Endothelial cell of umbilical vein (primary cell): Measurements from ENCODE around the gene RELT. TPM values are rescaled to one million over a fixed set of nuclear protein-coding genes. Genes with fewer than 3 reads are reported as not detected.

ENCODE experiments used
- BruUV-seq: library from RNA; stranded (reverse); fragments of 400-500 nt; replicated peaks from 2 replicates; lab custom pipeline; 2021; lab: Mats Ljungman, UMichigan
- CTCF ChIA-PET: fragments of 300-600, 350-600 bp; sonication (Branson Sonifier 250); formaldehyde crosslinking; loops from one replicate; lab custom pipeline; 2021; ENCODE audit warnings: antibody characterized with exemption, inconsistent platforms; lab: Charles Lee
- POLR2A ChIA-PET: fragments of 300-600, 350-600 bp; sonication (Branson Sonifier 250); formaldehyde crosslinking; loops from one replicate; lab custom pipeline; 2021; ENCODE audit warnings: antibody characterized with exemption, inconsistent platforms; lab: Charles Lee
- DNase-seq: peaks from one replicate; pipeline ENCODE4 v3.0.0-alpha.2; 2011; ENCODE audit warnings: low read depth, low spot score
- FAIRE-seq: peaks from 2 replicates; lab custom pipeline; 2011; peaks lifted over from hg19 to GRCh38; lab: Jason Lieb, UNC
- H2AFZ ChIP-seq: 2 replicates; pipeline ENCODE4 v1.6.0; 2012; ENCODE audit warnings: low read depth, low read length, control low read depth, inconsistent platforms
- H3K27ac ChIP-seq: 2 replicates; pipeline ENCODE4 v1.5.1; 2011; ENCODE audit warnings: low read depth, mild to moderate bottlenecking, control low read depth, low read length, moderate library complexity; ENCODE audit not compliant: insufficient read depth
- H3K27me3 ChIP-seq, 2 experiments: 2 replicates each; pipeline versions ENCODE4 v1.6.0 to v1.6.1; 2011; ENCODE audit warnings: low read length in 2 of 2, mixed read lengths in 1 of 2; ENCODE audit not compliant: control insufficient read depth in 2 of 2, insufficient read depth in 2 of 2
- H3K36me3 ChIP-seq, 2 experiments: 2 replicates in 1 of 2; 3 replicates in 1 of 2; pipeline ENCODE4 v1.5.1; 2011; ENCODE audit warnings: low read length in 2 of 2, mild to moderate bottlenecking in 1 of 2, moderate library complexity in 1 of 2; ENCODE audit not compliant: control insufficient read depth in 2 of 2, insufficient read depth in 2 of 2; ENCODE audit errors: extremely low read depth in 1 of 2
- H3K4me1 ChIP-seq: 3 replicates; pipeline ENCODE4 v1.5.1; 2011; ENCODE audit warnings: mild to moderate bottlenecking, low read length; ENCODE audit not compliant: control insufficient read depth, insufficient read depth; ENCODE audit errors: extremely low read depth
- H3K4me2 ChIP-seq: 2 replicates; pipeline ENCODE4 v1.6.1; 2011; ENCODE audit warnings: low read length, control low read depth, mixed read lengths; ENCODE audit not compliant: insufficient read depth
- H3K4me3 ChIP-seq, 3 experiments: fragments of 200-600 bp in 1 of 3; sonication (generic), shearing (Covaris generic) in 1 of 3; replicated peaks in 1 of 3; 2 replicates each; pipeline ENCODE4 v1.5.1; 2011 to 2016; ENCODE audit warnings: control low read depth in 3 of 3, low read length in 3 of 3, mild to moderate bottlenecking in 2 of 3, inconsistent platforms in 1 of 3, low read depth in 1 of 3, moderate library complexity in 1 of 3; ENCODE audit not compliant: insufficient read depth in 1 of 3
- H3K79me2 ChIP-seq: 2 replicates; pipeline ENCODE4 v1.6.0; 2012; ENCODE audit warnings: low read length, inconsistent platforms; ENCODE audit not compliant: control insufficient read depth, insufficient read depth
- H3K9ac ChIP-seq: replicated peaks from 2 replicates; pipeline ENCODE3; 2011; ENCODE audit warnings: low read length, control low read depth; ENCODE audit not compliant: insufficient read depth; ENCODE audit errors: extremely low read depth
- H3K9me1 ChIP-seq: replicated peaks from 3 replicates; pipeline ENCODE4 v1.6.0; 2011; ENCODE audit warnings: mild to moderate bottlenecking, low read length; ENCODE audit not compliant: control insufficient read depth, insufficient read depth; ENCODE audit errors: extremely low read depth
- H3K9me3 ChIP-seq: replicated peaks from 2 replicates; pipeline ENCODE4 v1.5.1; 2012; ENCODE audit warnings: low read length, inconsistent platforms; ENCODE audit not compliant: control insufficient read depth, insufficient read depth
- H4K20me1 ChIP-seq: replicated peaks from 2 replicates; pipeline ENCODE3; 2011; ENCODE audit warnings: mild to moderate bottlenecking, low read length; ENCODE audit not compliant: control insufficient read depth, insufficient read depth; ENCODE audit errors: extremely low read depth
- EZH2 ChIP-seq: IDR thresholded peaks from 2 replicates; pipeline ENCODE4 v1.6.1; 2012; ENCODE audit warnings: borderline replicate concordance, low read depth, mild to moderate bottlenecking, moderate library complexity, low read length, inconsistent platforms; ENCODE audit not compliant: severe bottlenecking
- FOS ChIP-seq: IDR thresholded peaks from 2 replicates; pipeline ENCODE4 v1.6.1; 2011; ENCODE audit warnings: mild to moderate bottlenecking, low read length, moderate library complexity, borderline replicate concordance; ENCODE audit not compliant: insufficient read depth
- GATA2 ChIP-seq: IDR thresholded peaks from 2 replicates; pipeline ENCODE4 v1.7.0; 2011; ENCODE audit warnings: low read depth, mild to moderate bottlenecking, moderate library complexity, mixed read lengths, low read length; ENCODE audit not compliant: insufficient read length, insufficient read depth
- JUN ChIP-seq: IDR thresholded peaks from 2 replicates; pipeline ENCODE4 v1.6.1; 2011; ENCODE audit warnings: borderline replicate concordance, low read depth; ENCODE audit not compliant: insufficient read length, insufficient read depth
- MYC ChIP-seq: IDR thresholded peaks from one replicate; pipeline ENCODE4 v1.6.1; 2011; ENCODE audit warnings: mild to moderate bottlenecking, low read depth, low read length
- POLR2A ChIP-seq: IDR thresholded peaks from 2 replicates; pipeline ENCODE4 v1.6.1; 2012; ENCODE audit warnings: low read depth, mild to moderate bottlenecking, control low read depth, low read length
- POLR2AphosphoS5 ChIP-seq: IDR thresholded peaks from 2 replicates; pipeline ENCODE4 v1.6.1; 2012; ENCODE audit warnings: low read depth, mild to moderate bottlenecking, control low read depth, low read length, moderate library complexity; ENCODE audit not compliant: insufficient read depth
- dilution Hi-C: fragments of 300-500 bp; cut with MboI; formaldehyde crosslinking; loops from one replicate; pipeline ENCODE4 v1.15.0; 2019; ENCODE audit warnings: low sequenced_read_pairs; ENCODE audit not compliant: extremely low pct_ligation_motif_present
- intact Hi-C: fragments of 100-400 bp; cut with micrococcal nuclease; formaldehyde crosslinking; loops from one replicate; pipeline ENCODE4 v1.10.0; 2022
- polyA plus RNA-seq, 4 experiments: library from polyadenylated mRNA; depleted of rRNA in 3 of 4; stranded (reverse) in 3 of 4; unstranded in 1 of 4; fragments of >200 nt; gene quantifications; 2 replicates each; pipeline versions ENCODE4 v1.2.1 to v1.2.3, GENCODE V29; 2011 to 2012; ENCODE audit warnings: missing spikeins in 1 of 4
- total RNA-seq: library from RNA; stranded (reverse); gene quantifications from 2 replicates; pipeline ENCODE4 v1.2.3, GENCODE V29; 2021
- TF ChIP-seq, protein P1 (sequence below), 2 donors: IDR thresholded peaks; 1 replicate in 1 of 2; 2 replicates in 1 of 2; pipeline ENCODE4 v1.5.1; 2011; ENCODE audit warnings: low read length in 2 of 2, mild to moderate bottlenecking in 2 of 2, moderate library complexity in 2 of 2, control low read depth in 1 of 2, inconsistent platforms in 1 of 2, low read depth in 1 of 2; ENCODE audit not compliant: insufficient read depth in 1 of 2; ENCODE audit errors: extremely low read depth in 1 of 2
- TF ChIP-seq, protein P2 (sequence below): IDR thresholded peaks from 2 replicates; pipeline ENCODE4 v1.6.1; 2011; ENCODE audit not compliant: insufficient read depth, insufficient read length

Gene RELT
- total and polyA plus RNA-seq, 2 donors (not counting 3 experiments of a cell fraction or from before 2014, with no cell fraction given) = 6.7 to 13.1 TPM

DNA sequence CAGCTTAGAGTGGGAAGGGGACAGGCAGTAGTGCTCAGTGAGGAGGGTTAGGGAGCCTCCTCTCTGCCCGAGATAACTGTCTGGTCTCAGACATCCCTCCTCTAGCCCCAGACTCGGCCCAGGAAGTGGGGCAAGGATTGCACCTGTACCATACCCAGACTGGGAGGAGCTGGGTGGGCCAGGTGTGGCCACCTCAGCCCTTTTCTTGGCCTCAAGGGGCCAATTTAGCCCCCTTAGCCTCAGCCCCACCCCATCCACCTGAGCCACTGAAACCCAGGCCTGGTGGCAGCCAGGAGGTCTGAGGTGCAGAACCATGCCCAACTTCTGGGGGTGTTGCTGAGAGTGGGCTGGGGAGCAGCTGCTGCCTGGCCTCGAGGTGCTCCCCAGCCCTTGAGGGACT is 6.5 kb downstream of the RELT start:
- H3K36me3 ChIP-seq = no peaks in the 10 kb centered on the region
- no peak for TF ChIP-seq FOS
- TF ChIP-seq EZH2 = no peak
- no peak for TF ChIP-seq JUN
- TF ChIP-seq, protein P1, sequence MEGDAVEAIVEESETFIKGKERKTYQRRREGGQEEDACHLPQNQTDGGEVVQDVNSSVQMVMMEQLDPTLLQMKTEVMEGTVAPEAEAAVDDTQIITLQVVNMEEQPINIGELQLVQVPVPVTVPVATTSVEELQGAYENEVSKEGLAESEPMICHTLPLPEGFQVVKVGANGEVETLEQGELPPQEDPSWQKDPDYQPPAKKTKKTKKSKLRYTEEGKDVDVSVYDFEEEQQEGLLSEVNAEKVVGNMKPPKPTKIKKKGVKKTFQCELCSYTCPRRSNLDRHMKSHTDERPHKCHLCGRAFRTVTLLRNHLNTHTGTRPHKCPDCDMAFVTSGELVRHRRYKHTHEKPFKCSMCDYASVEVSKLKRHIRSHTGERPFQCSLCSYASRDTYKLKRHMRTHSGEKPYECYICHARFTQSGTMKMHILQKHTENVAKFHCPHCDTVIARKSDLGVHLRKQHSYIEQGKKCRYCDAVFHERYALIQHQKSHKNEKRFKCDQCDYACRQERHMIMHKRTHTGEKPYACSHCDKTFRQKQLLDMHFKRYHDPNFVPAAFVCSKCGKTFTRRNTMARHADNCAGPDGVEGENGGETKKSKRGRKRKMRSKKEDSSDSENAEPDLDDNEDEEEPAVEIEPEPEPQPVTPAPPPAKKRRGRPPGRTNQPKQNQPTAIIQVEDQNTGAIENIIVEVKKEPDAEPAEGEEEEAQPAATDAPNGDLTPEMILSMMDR (IDR thresholded peaks at IDR 0.05; ENCODE audit: extremely low read depth in 1 of 2, insufficient read depth in 1 of 2, low read depth in 1 of 2, low read length in 2 of 2) = no peak
- no peak for TF ChIP-seq POLR2AphosphoS5
- no peak for TF ChIP-seq GATA2
- no peak for TF ChIP-seq MYC
- TF ChIP-seq POLR2A = no peak
- TF ChIP-seq, protein P2, sequence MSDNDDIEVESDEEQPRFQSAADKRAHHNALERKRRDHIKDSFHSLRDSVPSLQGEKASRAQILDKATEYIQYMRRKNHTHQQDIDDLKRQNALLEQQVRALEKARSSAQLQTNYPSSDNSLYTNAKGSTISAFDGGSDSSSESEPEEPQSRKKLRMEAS = no peak
- FAIRE-seq = no peak
- peaks cover 98% of the 10 kb centered on the region for H3K79me2 ChIP-seq
- no peak overlapping the region for H3K4me3 ChIP-seq
- intact Hi-C loops (no loop called here), dilution Hi-C loops (no loop called here)
- peak overlapping the region; percentile 53 for H3K27ac ChIP-seq
- peaks cover 25% of the 10 kb centered on the region for H3K4me1 ChIP-seq
- no peak overlapping the region for H3K4me2 ChIP-seq
- POLR2A ChIA-PET = no interaction called here
- H3K27me3 ChIP-seq = no peaks in the 10 kb centered on the region
- no peaks in the 10 kb centered on the region for H3K9me3 ChIP-seq
- H4K20me1 ChIP-seq = no peaks in the 10 kb centered on the region
- peak overlapping the region; percentile 12 for H3K9ac ChIP-seq
- DNase-seq = no peak
- CTCF ChIA-PET = interaction anchor here (1.0 to 3.6 kb wide), 6 partner anchors 11 to 277 kb away, joined by 3 to 38 read pairs (median 5); no protein-coding TSS in a partner anchor
- BruUV-seq = no TSS peak
- no peaks in the 10 kb centered on the region for H3K9me1 ChIP-seq
- no peak overlapping the region for H2AFZ ChIP-seq
